ENCODE results near the gene SLC6A6. TPM values are rescaled to one million over a fixed set of nuclear protein-coding genes. Genes with fewer than 3 reads are reported as not detected.

SLC6A6 gene
- total and polyA plus RNA-seq, 8 donors = 2.1 to 11.6 (median 3.4) TPM

DNA sequence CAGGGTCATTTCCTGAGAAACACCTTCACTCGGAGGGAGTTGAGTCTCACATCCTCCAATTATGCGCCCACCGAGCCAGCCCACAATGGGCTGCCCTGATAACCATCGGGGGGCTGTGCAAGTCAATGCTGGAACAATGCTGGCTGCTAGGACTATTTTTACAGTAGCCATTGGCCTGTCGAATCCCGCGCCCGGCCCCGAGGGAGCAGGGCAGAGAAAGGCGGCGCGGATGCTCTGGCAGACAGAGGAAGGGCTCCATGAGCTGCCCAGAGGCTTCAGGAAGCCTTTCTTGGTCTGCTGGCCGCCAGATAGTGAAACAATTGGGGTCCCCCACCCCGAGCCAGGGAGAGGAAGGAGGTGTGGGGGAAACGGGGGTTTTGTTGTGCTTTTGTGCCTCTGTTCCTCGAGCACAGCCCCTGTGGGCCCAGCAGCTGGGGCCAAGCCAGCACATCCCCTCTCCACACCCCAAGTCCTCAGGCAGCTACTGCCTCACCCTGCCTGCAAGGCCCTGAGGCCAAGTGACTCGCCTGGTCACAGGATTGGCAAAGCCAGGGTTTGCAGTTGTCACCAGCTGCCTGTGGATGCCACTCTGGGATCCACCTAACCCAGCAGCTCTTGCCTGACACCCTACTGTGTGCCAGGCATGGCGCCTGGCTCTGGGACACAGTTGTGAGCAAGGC is 39.0 kb downstream of the SLC6A6 start:
- WGBS, 2 donors = 73 to 91% methylated on average over 17 to 18 of the region's 18 CpGs
- Histone ChIP-seq H3K4me3 (no peak overlapping the region), H3K4me1 (peaks cover 0 to 11% (median 7%) of the 10 kb centered on the region in 3 donors), H3K36me3 (no peaks in the 10 kb centered on the region), H3K27me3 (no peaks in the 10 kb centered on the region), H3K27ac (no peak overlapping the region), H3K9me3 (no peaks in the 10 kb centered on the region)
- ATAC-seq (no peak), FAIRE-seq (no peak), DNase-seq (no peak)
- no peak for TF ChIP-seq CTCF (IDR thresholded peaks at IDR 0.05)
- intact Hi-C loops (cut with DNase I) = no loop called here

- FAIRE-seq (no peak), DNase-seq (no peak), ATAC-seq (no peak)
- H3K9me3 ChIP-seq = no peaks in the 10 kb centered on the region
- no peaks in the 10 kb centered on the region for H3K36me3 ChIP-seq
- TF ChIP-seq CTCF (IDR thresholded peaks at IDR 0.05) = no peak
- no peak overlapping the region for H3K4me3 ChIP-seq
- H3K27me3 ChIP-seq = no peaks in the 10 kb centered on the region
- peaks cover 0 to 11% (median 7%) of the 10 kb centered on the region in 3 donors for H3K4me1 ChIP-seq
- intact Hi-C loops (cut with DNase I) = no loop called here
- 84 to 89% methylated on average over 6 of the region's 6 CpGs for WGBS, 2 donors
- no peak overlapping the region for H3K27ac ChIP-seq
Observed at GRCh38 chr3:14441920-14442300, 39.5 kb downstream of the SLC6A6 start.

- Histone ChIP-seq H3K27ac (no peak overlapping the region), H3K9me3 (no peaks in the 10 kb centered on the region), H3K4me1 (peaks cover 0 to 4% (median under 1%) of the 10 kb centered on the region in 3 donors), H3K4me3 (no peak overlapping the region), H3K27me3 (no peaks in the 10 kb centered on the region), H3K36me3 (no peaks in the 10 kb centered on the region)
- FAIRE-seq = no peak
- no peak for ATAC-seq
- no peak for DNase-seq
- intact Hi-C loops (cut with DNase I) = no loop called here
- no peak for TF ChIP-seq CTCF (IDR thresholded peaks at IDR 0.05)
- 93% methylated on average over 6 of the region's 6 CpGs for WGBS, 2 donors
Observed at GRCh38 chr3:14444380-14444779, 42.0 kb downstream of the SLC6A6 start.

DNA sequence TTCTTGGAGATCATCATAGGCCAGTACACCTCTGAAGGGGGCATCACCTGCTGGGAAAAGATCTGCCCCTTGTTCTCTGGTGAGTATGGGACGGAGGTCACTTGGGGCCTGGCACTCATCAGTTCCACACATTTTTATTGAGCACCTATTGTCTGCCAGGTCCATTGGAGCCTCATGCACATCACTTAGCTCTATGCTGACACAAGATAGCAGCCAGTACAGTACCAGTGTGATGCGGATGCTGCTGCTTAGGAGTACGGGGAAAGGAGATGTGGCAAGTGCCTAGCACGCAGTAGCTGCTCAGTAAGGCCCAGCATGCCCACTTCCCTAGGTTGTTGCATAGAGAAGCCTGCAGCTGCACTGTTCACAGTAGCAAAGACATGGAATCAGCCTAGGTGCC is 43.4 kb downstream of the SLC6A6 start:
- Histone ChIP-seq H3K4me3 (no peak overlapping the region), H3K36me3 (no peaks in the 10 kb centered on the region)
- FAIRE-seq = no peak

More for the DNA sequence above, 43.4 kb downstream of the SLC6A6 start:
- Histone ChIP-seq H3K4me1 (no peaks in the 10 kb centered on the region), H3K27ac (no peak overlapping the region), H3K9me3 (no peaks in the 10 kb centered on the region), H3K27me3 (no peaks in the 10 kb centered on the region)
- WGBS, 2 donors = 95 to 99% methylated on average over 4 of the region's 4 CpGs
- intact Hi-C loops (cut with DNase I) = no loop called here
- TF ChIP-seq CTCF (IDR thresholded peaks at IDR 0.05) = no peak
- DNase-seq (no peak), ATAC-seq (no peak)

Measured in pancreas (tissue), 10 donors.